Progenitor cell of endocrine pancreas (in vitro differentiated cells): Measurements from ENCODE around the gene WDR27. TPM values are rescaled to one million over a fixed set of nuclear protein-coding genes. Genes with fewer than 3 reads are reported as not detected.
A peak's percentile ranks its signal among the peaks of the same experiment; 100 is the strongest.

Source experiments
- DNase-seq: peaks from one replicate; pipeline ENCODE4 v3.0.0; 2021; ENCODE audit warnings: low spot score; ENCODE audit not compliant: unreplicated experiment
- H3K27ac Mint-ChIP-seq: 2 replicates; pipeline ENCODE4 v1.8.0; 2021; ENCODE audit warnings: mild to moderate bottlenecking, moderate library complexity, mixed read lengths
- H3K27me3 Mint-ChIP-seq: 2 replicates; pipeline ENCODE4 v1.8.0; 2021; ENCODE audit warnings: mixed read lengths
- H3K36me3 Mint-ChIP-seq: 2 replicates; pipeline ENCODE4 v1.8.0; 2022; ENCODE audit warnings: mixed read lengths; ENCODE audit not compliant: insufficient read depth
- H3K4me1 Mint-ChIP-seq: 2 replicates; pipeline ENCODE4 v1.8.0; 2021; ENCODE audit warnings: low read depth, mixed read lengths
- H3K4me3 Mint-ChIP-seq: 2 replicates; pipeline ENCODE4 v1.8.0; 2021; ENCODE audit warnings: low read depth, mild to moderate bottlenecking, moderate library complexity, mixed read lengths
- H3K9me3 Mint-ChIP-seq: 2 replicates; pipeline ENCODE4 v1.8.0; 2021; ENCODE audit warnings: low read depth, mixed read lengths
- CTCF ChIP-seq: fragments of 200-600 bp; sonication (generic); IDR thresholded peaks from one replicate; pipeline ENCODE4 v1.5.0; 2021; ENCODE audit warnings: antibody characterized with exemption, mild to moderate bottlenecking; ENCODE audit not compliant: unreplicated experiment
- total RNA-seq: library from RNA; stranded (reverse); gene quantifications from 2 replicates; pipeline ENCODE4 v1.2.1, GENCODE V29; 2021

WDR27 gene
- total RNA-seq, 1 donor from 2014 or later, result 123 TPM

- H3K4me1 Mint-ChIP-seq, result peaks cover 6% of the 10 kb centered on the region
- TF ChIP-seq CTCF, result no peak
- peaks cover 24% of the 10 kb centered on the region for H3K36me3 Mint-ChIP-seq
- no peaks in the 10 kb centered on the region for H3K9me3 Mint-ChIP-seq
- DNase-seq, result no peak
- H3K27ac Mint-ChIP-seq, result no peak overlapping the region
- no peak overlapping the region for H3K4me3 Mint-ChIP-seq
- no peaks in the 10 kb centered on the region for H3K27me3 Mint-ChIP-seq
These were observed 62.9 kb downstream of the WDR27 start for GRCh38 chr6:169638915-169639314.

GRCh38 chr6:169638388-169638787 lies 63.4 kb downstream of the WDR27 start:
- no peaks in the 10 kb centered on the region for H3K27me3 Mint-ChIP-seq
- H3K4me1 Mint-ChIP-seq, result peaks cover 6% of the 10 kb centered on the region
- no peak for TF ChIP-seq CTCF
- no peak overlapping the region for H3K27ac Mint-ChIP-seq
- H3K4me3 Mint-ChIP-seq, result no peak overlapping the region
- peaks cover 27% of the 10 kb centered on the region for H3K36me3 Mint-ChIP-seq
- no peaks in the 10 kb centered on the region for H3K9me3 Mint-ChIP-seq
- DNase-seq, result no peak

- peak overlapping the region; percentile 53 for H3K27ac Mint-ChIP-seq
- H3K9me3 Mint-ChIP-seq, result no peaks in the 10 kb centered on the region
- H3K4me1 Mint-ChIP-seq, result peaks cover 6% of the 10 kb centered on the region
- no peak for TF ChIP-seq CTCF
- H3K36me3 Mint-ChIP-seq, result peaks cover 30% of the 10 kb centered on the region
- no peak for DNase-seq
- H3K4me3 Mint-ChIP-seq, result no peak overlapping the region
- no peaks in the 10 kb centered on the region for H3K27me3 Mint-ChIP-seq
These were observed 66.5 kb downstream of the WDR27 start for GRCh38 chr6:169635345-169635744.

- no peaks in the 10 kb centered on the region for H3K27me3 Mint-ChIP-seq
- H3K36me3 Mint-ChIP-seq, result peaks cover 22% of the 10 kb centered on the region
- peaks cover 3% of the 10 kb centered on the region for H3K4me1 Mint-ChIP-seq
- H3K9me3 Mint-ChIP-seq, result no peaks in the 10 kb centered on the region
- H3K4me3 Mint-ChIP-seq, result no peak overlapping the region
- no peak for TF ChIP-seq CTCF
- DNase-seq, result no peak
- no peak overlapping the region for H3K27ac Mint-ChIP-seq
These were observed 69.0 kb downstream of the WDR27 start for GRCh38 chr6:169632841-169633240.

- Mint-ChIP-seq H3K4me1 (no peaks in the 10 kb centered on the region), H3K27me3 (no peaks in the 10 kb centered on the region), H3K36me3 (peaks cover 22% of the 10 kb centered on the region), H3K4me3 (no peak overlapping the region), H3K9me3 (no peaks in the 10 kb centered on the region), H3K27ac (no peak overlapping the region)
- no peak for DNase-seq
- no peak for TF ChIP-seq CTCF
These were observed 72.6 kb downstream of the WDR27 start for GRCh38 chr6:169629256-169629655.
